ENCODE results near the gene C3orf52.
"Not testable (repeated sequence)": the region's sequence is repeated elsewhere in the genome, so short reads cannot be mapped to it uniquely, and the experiment has no call there.

Gene C3orf52

DNA sequence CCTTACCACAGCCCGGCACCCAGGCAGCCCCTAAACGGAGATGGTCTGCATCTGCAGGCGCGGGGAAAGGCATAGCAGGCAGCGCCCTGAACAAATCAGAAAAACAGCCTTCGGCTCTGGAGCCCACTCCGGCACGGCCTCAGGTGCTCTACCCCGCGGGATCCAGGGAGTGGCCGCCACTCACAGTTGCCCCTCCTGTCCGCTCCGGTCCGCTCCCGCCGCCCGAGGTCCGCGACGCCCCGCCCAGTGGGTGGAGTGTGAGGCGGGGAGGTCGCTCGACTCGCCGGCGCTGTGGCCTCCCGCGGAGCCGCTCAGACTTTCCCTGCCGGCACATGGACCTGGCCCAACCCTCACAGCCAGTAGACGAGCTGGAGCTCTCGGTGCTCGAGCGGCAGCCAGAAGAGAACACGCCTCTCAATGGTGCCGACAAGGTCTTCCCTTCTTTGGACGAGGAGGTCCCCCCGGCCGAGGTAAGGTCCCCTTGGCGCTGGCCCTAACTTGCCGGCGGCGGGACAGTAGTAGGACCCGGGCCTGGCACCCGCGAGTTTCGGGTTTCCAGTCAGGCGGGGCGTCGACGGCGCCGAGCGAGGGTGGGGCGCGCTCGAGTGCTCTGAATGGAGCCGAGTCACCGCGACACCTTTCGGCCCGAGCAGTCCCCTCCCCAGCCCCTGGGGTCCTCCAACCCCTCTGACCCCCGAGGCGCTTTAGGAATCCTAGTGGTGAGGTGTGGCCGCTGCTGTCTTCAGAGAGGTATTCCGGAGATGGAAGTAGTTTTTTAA is at the start of gene C3orf52:
TSS of gene C3orf52 (plus strand) at position 314 of the 779 bp plus-strand sequence. CDS start at position 333, 19 bp downstream.
- DNase-seq, result peak; percentile 36

DNA sequence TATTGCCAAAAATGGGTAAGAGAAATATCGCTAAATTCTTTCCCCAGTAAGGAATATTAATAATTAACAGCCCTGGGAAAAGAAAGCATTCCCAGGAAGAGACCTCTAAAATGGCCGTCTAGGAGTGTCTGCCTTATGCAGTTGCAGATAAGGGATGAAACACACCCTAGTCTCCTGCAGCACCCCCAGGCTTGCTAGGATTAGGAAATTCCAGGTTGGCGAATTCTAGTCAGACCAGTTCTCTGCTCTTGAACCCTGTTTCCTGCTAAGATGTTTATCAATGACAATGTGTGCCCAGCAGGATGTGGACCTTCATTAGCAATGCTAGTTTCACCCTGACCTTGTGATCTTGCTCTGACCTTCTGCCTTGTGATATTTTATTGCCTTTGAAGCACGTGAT is 49.0 kb upstream of the C3orf52 start:
- DNase-seq, result not testable (repeated sequence)

DNA sequence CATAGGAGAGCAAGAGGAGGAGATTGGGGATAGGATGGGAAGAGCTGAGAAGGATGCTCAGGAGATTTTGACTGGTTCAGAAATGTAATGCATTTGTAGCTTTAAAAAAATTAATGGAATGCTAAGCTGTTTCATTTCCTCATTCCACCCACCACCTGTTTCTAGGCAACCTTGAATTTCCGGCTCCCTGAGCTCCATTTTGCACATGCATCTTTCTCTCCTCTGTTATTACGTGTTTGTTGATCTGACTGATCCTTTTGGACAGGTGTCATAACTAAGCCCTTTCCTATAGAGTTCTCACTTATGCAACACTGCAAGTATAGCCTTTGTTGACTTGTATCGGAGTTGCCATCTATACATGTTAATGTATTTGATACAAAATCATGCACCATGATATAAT is 47.3 kb upstream of the C3orf52 start:
- DNase-seq, result no peak

DNA sequence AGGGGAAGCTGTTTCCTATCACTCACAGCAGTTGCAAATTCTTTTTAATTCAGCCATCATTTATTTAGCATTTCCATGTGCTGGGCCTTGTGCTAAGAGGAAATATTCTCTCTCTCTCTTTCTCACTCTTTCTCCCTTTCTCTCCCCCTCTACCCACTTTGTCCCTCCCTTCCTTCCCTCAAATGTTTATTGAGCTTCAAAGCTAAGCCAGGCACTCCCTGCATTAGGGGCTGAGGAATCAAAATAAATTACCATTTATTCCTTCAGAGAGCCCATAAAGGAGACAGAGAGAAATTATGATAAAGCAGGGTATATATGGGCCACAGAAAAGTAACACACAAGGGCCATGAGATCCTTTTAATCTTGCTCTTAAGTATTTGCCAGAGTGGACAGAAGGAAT is 44.9 kb upstream of the C3orf52 start:
- DNase-seq, result no peak

DNA sequence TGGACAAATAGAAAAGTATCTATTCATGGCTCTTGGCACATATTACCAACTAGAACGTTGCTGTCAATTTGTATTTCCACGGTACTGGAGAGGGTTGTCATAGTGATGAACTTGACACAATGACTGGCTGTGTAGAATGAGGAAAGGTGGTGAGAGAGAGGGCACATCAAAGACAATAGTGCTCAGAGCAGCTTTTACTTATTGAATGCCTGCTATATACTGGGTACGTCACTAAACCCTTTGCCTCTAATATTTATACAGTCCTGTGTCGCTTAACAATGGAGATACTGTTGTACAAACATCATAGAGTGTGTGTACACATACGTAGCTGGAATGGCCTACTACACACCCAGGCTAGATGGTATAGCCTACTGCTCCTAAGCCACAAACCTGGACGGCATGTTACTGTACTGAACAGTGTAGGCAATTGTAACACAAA is 43.3 kb upstream of the C3orf52 start:
- DNase-seq, result no peak

DNA sequence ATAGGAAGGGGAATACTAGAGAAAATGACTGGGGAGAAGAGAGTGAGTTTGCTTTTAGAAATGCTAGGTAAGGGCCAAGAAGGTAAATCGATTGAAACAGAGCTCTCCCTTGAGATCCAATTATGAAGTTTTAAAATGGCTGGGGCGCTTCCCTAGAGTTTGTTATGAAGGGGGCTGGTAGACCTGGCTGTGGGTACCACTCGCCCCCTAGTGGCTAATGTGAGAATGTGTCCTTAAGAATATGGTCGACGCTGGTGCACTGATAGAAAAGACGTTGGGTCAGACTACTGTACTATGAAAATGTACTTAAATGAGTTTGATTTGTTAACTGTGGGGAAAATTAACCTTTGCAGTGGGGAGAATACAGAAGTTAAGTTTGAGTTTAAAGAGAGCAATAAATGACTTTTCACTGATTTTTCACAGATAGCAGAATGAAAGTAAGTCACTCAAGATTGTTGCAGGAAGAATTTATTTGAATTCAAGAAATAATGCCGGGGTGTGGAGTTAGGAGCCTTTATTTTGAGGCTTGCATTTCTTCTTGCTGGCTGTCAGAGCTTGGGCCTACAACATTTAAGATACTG is 42.5 kb upstream of the C3orf52 start:
- peak; percentile 71 for DNase-seq

- DNase-seq, result no peak
Measured at GRCh38 chr3:112046599-112046998, 39.6 kb upstream of the C3orf52 start.

DNA sequence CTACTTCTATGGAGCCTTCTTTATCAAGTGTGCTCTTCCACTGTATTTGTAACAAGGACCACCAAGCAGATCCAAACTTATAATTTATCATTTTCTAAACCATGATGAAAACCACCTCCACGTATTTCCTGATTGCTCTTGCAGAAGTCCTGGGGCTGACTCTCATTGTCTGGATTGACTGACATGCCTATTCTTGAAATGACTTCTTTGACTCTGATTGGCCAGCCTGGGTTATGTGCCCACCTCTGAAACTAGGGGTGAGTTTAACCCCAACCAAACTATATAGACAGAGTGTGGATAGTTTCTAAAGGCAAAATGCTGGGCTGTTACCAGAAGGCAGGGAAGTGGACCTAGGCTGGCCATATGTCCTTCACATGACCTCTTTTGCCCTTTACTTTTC is 38.9 kb upstream of the C3orf52 start:
- DNase-seq, result no peak

GRCh38 chr3:112048911-112049310 is 37.3 kb upstream of the C3orf52 start:
- DNase-seq, result no peak

GRCh38 chr3:112053229-112053628 is 33.0 kb upstream of the C3orf52 start:
- DNase-seq, result no peak

GRCh38 chr3:112056451-112056929 is 29.7 kb upstream of the C3orf52 start:
- DNase-seq, result no peak

DNA sequence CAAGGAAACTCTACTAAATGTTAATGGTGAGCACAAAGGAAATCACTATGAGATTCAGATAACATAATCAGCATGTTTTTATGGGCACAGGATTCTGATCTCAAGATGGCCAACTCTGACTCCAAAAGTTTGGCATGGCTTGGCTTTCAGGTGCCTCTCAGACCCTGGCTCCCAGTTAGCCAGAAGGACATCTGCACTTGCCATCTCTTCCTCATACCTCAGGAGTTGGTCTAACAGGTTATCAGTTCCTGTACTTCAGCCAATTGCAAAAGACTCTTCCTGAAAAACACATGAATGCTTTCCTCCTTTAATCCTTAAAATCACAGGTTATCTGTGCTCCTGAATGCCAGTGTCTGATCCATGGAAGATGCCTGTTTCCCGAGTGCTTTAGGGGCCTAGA is 26.7 kb upstream of the C3orf52 start:
- DNase-seq, result no peak

DNA sequence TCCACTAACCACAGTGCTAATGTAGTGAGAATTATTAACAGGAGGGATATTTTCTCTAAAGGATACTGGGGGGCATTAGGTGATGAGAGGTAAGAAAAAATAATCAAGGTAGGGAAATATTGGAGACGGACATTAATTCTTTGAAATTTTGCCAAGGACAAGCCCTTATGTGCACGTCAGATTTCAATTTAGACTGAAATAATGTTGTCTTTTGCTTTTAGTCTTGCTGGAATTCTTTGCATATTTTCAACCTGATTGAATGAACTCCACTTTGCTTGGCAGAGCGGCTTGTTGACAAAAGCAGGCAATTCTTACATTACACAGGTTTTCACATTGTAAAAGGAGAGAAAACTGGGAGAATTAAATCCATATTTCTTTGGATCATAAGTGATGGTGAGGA is 25.0 kb upstream of the C3orf52 start:
- DNase-seq, result no peak

DNA sequence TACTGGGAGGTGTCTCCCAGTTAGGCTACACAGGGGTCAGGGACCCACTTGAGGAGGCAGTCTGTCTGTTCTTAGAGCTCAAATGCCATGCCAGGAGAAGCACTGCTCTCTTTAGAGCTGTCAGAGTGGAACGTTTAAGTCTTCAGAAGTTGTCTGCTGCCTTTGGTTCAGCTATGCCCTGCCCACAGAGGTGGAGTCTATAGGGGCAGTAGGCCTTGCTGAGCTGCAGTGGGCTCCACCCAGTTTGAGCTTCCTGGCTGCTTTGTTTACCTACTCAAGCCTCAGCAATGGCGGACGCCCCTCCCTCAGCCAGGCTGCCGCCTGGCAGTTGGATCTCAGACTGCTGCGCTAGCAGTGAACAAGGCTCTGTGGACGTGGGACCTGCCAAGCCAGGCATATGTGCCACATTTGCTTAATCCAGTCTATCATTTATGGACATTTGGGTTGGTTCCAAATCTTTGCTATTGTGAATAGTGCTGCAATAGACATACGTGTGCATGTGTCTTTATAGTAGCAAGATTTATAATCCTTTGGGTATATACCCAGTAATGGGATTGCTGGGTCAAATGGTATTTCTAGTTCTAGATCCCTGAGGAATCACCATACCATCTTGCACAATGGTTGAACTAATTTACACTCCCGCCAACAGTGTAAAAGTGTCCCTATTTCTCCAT is 13.7 kb upstream of the C3orf52 start:
- not testable (repeated sequence) for DNase-seq

DNA sequence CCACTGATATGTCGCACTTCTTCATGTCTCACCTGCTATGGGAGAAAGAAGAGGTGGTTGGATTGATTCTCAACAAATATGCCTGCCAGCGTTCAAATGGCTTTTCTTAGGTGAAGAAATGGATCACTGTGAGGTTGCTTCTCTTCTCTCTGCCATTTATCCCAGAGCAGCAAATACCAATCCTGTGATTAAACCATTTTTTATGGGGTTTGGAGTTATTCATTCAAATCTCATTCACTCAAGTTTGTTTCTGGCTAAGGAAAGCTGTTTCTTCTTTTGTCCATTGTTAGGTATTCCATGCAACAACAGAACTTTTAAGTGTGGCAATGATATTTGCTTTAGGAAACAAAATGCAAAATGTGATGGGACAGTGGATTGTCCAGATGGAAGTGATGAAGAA is 12.2 kb upstream of the C3orf52 start:
- no peak for DNase-seq

DNA sequence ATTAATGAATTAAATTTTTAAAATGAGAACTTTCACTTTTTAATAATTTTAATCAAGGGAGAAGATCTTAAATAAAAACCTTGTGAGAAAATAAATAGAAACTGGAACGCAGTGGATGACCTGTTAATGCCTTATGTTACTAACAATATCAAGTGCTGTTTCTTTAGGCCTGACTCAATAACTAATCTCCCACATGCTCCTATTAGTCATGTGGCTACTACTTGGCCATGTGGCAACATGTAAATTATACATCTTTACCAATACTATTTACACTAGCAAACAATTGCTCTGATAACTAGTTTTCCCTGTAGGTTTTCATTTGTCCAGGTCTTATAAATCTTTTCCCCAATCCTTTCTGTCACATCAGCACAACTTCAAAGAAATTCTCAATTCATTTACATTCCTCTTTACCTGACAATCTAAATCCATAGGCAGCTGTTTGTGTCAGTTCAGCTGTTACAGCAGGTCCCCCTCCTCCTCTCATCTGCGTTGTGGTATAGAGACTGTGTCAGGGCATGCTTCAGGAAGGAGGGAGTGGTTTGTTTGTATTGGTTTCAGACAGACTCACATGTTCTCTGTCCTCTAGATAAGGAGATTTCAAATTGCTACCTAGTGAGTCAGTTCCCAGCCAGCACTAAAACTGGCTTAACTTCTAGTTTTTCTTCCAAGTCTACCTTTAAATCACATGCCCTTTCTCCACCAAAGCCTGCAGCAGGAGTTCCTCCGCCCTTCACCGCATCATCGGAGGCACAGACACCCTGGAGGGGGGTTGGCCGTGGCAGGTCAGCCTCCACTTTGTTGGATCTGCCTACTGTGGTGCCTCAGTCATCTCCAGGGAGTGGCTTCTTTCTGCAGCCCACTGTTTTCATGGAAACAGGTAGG is 11.3 kb upstream of the C3orf52 start:
- DNase-seq, result no peak

DNA sequence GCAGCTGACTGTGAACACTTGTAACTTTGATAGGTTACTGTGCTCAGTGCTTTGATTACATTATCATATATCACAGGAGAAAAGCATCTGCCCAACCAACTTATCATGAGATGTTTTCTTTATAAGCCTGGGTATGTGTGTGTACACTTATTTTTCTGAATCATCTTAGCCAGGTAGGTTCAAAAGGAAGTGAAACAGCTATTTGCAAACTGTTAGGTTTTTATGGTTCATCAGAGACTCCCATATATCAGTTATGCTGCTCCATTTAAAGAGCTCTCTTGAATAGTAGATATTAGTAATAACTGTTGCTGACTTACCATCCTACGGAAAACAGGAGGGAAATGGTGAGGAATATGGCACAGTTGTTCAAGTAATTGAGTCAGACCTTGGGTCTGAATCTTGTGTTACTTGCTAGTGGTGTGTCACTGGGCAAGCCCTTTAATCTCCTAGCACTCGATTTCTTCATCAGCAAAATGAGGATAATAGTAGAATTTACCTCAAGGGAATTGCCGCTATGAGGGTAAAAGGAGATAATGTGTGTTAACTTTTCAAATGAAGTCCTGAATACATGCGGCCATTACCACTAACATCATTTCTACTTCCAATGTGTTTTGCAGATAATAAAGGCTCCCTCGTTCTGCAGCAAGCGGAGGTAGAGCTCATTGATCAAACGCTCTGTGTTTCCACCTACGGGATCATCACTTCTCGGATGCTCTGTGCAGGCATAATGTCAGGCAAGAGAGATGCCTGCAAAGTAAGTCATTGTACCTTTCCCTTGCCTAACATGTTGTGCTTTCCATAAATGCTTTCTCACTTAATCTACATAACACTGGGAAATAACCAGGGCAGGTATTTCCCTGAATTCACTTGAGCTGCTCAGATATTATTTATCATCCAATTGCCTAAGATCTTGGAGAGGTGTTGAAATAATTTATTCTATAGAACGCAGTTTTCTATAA is 7.8 kb upstream of the C3orf52 start:
- DNase-seq, result no peak

- no peak for DNase-seq
Measured at GRCh38 chr3:112083239-112083638, 3.0 kb upstream of the C3orf52 start.

- no peak for DNase-seq
Measured at GRCh38 chr3:112084980-112085705, 1.0 kb upstream of the C3orf52 start.

DNA sequence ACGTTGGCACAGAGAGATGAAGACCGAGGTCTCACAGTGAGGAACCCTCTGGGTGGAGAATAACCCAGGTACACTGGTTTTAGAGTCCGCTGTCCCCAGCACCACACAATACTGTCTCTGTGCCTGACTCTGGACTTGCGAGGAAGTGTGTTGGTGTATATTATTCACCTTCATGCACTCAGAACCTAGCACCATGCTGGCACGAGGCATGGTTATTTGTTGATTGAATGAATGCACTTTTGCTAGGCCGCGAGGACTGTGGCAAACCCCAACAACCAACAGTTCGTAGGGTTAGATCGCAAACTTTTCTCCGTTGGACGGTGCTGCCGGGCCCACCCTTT is 484 bp upstream of the C3orf52 start:
- no peak for DNase-seq
